Osteoblast (primary cell): Measurements from ENCODE around the gene CHM. TPM values are rescaled to one million over a fixed set of nuclear protein-coding genes. Genes with fewer than 3 reads are reported as not detected.

ENCODE experiments used
- DNase-seq: peaks from one replicate; pipeline ENCODE4 v3.0.0; 2011; ENCODE audit warnings: low spot score, mixed read lengths; ENCODE audit not compliant: insufficient read length; ENCODE audit errors: missing footprints
- H2AFZ ChIP-seq: 2 replicates; pipeline ENCODE4 v1.6.0; 2011; ENCODE audit warnings: mild to moderate bottlenecking, low read length
- H3K27ac ChIP-seq: 2 replicates; pipeline ENCODE4 v1.5.1; 2011; ENCODE audit warnings: mild to moderate bottlenecking, low read depth, low read length, moderate library complexity
- H3K27me3 ChIP-seq: 2 replicates; pipeline ENCODE4 v1.6.0; 2012; ENCODE audit warnings: mild to moderate bottlenecking, control low read depth, inconsistent platforms, low read length, moderate library complexity; ENCODE audit not compliant: insufficient read depth
- H3K36me3 ChIP-seq: 2 replicates; pipeline ENCODE4 v1.5.1; 2011; ENCODE audit warnings: mild to moderate bottlenecking, low read length, control low read depth, moderate library complexity; ENCODE audit not compliant: insufficient read depth
- H3K4me1 ChIP-seq: 2 replicates; pipeline ENCODE4 v1.5.1; 2011; ENCODE audit warnings: mild to moderate bottlenecking, low read length, control low read depth, moderate library complexity; ENCODE audit not compliant: insufficient read depth
- H3K4me2 ChIP-seq: 2 replicates; pipeline ENCODE4 v1.6.0; 2011; ENCODE audit warnings: mild to moderate bottlenecking, low read length; ENCODE audit not compliant: insufficient read depth
- H3K4me3 ChIP-seq: fragments of 200-600 bp; sonication (generic); 3 replicates; pipeline ENCODE4 v1.5.1; 2012; ENCODE audit warnings: mild to moderate bottlenecking, low read length, inconsistent platforms; ENCODE audit not compliant: insufficient read depth
- H3K79me2 ChIP-seq: 2 replicates; pipeline ENCODE4 v1.6.0; 2012; ENCODE audit warnings: mild to moderate bottlenecking, low read length, control low read depth, inconsistent platforms; ENCODE audit not compliant: insufficient read depth
- H3K9me3 ChIP-seq: 2 replicates; pipeline ENCODE4 v1.5.1; 2011; ENCODE audit warnings: low read depth, low read length, control low read depth
- H4K20me1 ChIP-seq: 2 replicates; pipeline ENCODE4 v1.6.0; 2012; ENCODE audit warnings: mild to moderate bottlenecking, low read length, control low read depth; ENCODE audit not compliant: insufficient read depth
- total RNA-seq: library from RNA; depleted of rRNA; stranded (reverse); fragments of >200 nt; gene quantifications from 2 replicates; pipeline ENCODE4 v1.2.3, GENCODE V29; 2012
- TF ChIP-seq, protein P1 (sequence below): IDR thresholded peaks from 2 replicates; pipeline ENCODE4 v1.5.1; 2011; ENCODE audit warnings: mild to moderate bottlenecking, low read depth, low read length, moderate library complexity; ENCODE audit errors: extremely low read depth

CHM gene
- total RNA-seq, 1 donor, result 25.3 TPM

GRCh38 chrX:85897362-85898126 is 149.8 kb downstream of the CHM start:
- Histone ChIP-seq H3K4me1 (no peaks in the 10 kb centered on the region), H3K36me3 (peaks cover 3% of the 10 kb centered on the region), H3K79me2 (no peaks in the 10 kb centered on the region), H3K4me2 (no peak overlapping the region), H3K9me3 (no peaks in the 10 kb centered on the region), H3K27me3 (no peaks in the 10 kb centered on the region), H3K27ac (no peak overlapping the region), H3K4me3 (no peak overlapping the region), H2AFZ (no peak overlapping the region), H4K20me1 (no peaks in the 10 kb centered on the region)
- TF ChIP-seq, protein P1, sequence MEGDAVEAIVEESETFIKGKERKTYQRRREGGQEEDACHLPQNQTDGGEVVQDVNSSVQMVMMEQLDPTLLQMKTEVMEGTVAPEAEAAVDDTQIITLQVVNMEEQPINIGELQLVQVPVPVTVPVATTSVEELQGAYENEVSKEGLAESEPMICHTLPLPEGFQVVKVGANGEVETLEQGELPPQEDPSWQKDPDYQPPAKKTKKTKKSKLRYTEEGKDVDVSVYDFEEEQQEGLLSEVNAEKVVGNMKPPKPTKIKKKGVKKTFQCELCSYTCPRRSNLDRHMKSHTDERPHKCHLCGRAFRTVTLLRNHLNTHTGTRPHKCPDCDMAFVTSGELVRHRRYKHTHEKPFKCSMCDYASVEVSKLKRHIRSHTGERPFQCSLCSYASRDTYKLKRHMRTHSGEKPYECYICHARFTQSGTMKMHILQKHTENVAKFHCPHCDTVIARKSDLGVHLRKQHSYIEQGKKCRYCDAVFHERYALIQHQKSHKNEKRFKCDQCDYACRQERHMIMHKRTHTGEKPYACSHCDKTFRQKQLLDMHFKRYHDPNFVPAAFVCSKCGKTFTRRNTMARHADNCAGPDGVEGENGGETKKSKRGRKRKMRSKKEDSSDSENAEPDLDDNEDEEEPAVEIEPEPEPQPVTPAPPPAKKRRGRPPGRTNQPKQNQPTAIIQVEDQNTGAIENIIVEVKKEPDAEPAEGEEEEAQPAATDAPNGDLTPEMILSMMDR, result no peak
- no peak for DNase-seq

DNA sequence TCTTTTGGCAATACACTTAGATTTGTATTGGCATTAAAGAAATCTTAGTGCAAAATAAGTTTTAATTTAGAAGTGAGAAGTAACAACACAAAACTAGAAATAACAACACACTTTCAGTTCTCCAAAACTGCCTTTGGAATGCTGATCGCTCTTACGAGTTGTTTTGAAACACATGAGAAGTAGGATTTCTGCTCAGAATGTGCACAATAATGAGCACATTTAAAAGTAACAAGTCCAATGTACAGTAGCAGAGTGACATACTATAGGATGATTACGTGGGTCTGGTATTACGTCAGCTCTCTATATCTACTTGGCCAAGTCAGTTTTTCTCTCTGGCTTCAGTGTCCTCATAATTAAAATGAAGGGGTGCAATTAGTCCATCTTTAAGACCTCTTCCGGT is 164.8 kb downstream of the CHM start:
- no peak for DNase-seq
- no peaks in the 10 kb centered on the region for H3K79me2 ChIP-seq
- H2AFZ ChIP-seq, result no peak overlapping the region
- TF ChIP-seq, protein P1, result no peak
- no peaks in the 10 kb centered on the region for H3K9me3 ChIP-seq
- no peak overlapping the region for H3K4me2 ChIP-seq
- no peaks in the 10 kb centered on the region for H3K4me1 ChIP-seq
- H4K20me1 ChIP-seq, result no peaks in the 10 kb centered on the region
- H3K36me3 ChIP-seq, result no peaks in the 10 kb centered on the region
- H3K27me3 ChIP-seq, result no peaks in the 10 kb centered on the region
- H3K4me3 ChIP-seq, result no peak overlapping the region
- no peak overlapping the region for H3K27ac ChIP-seq

DNA sequence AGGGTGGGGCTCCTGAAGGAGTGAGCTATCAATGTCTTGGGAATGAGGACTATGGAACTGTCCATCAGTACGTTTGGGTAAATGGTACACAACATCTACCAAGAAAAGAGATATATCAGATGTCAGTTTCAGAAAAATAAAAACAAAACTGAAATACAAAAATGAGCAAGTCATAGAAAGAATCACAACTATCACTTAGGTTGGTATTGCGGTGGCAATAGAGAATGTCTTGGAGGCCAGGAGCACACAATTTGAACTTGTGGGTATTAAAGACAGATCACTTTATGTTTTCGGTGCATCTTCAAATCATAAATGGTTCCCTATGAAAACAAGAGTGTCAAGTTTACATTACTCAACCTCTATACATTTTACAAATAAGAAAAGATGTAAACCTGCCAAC is 176.8 kb downstream of the CHM start:
- no peak for DNase-seq
- Histone ChIP-seq H3K36me3 (peaks cover 3% of the 10 kb centered on the region), H4K20me1 (no peaks in the 10 kb centered on the region), H2AFZ (no peak overlapping the region), H3K4me3 (no peak overlapping the region), H3K4me2 (no peak overlapping the region), H3K27me3 (no peaks in the 10 kb centered on the region), H3K4me1 (no peaks in the 10 kb centered on the region), H3K79me2 (no peaks in the 10 kb centered on the region), H3K27ac (no peak overlapping the region), H3K9me3 (no peaks in the 10 kb centered on the region)
- TF ChIP-seq, protein P1, result no peak

DNA sequence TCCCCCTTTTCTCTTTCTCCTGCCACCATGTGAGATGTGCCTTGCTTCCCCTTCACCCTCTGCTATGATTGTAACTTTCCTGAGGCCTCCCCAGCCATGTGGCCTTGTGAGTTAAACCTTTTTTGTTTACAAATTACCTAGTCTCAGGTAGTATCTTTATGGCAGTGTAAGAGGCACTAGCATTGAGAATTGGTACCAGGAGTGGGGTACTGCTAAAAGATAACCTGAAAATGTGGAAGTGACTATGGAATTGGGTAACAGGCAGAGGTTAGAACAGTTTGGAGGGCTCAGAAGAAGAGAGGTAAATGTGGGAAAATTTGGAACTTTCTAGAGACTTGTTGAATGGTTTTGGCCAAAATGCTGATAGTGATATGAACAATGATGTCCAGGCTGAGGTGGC is 182.0 kb downstream of the CHM start:
- Histone ChIP-seq H3K4me3 (no peak overlapping the region), H3K4me2 (no peak overlapping the region), H3K79me2 (no peaks in the 10 kb centered on the region), H3K4me1 (no peaks in the 10 kb centered on the region), H3K27me3 (no peaks in the 10 kb centered on the region), H3K9me3 (no peaks in the 10 kb centered on the region), H4K20me1 (no peaks in the 10 kb centered on the region), H3K27ac (no peak overlapping the region), H2AFZ (no peak overlapping the region), H3K36me3 (peaks cover 3% of the 10 kb centered on the region)
- TF ChIP-seq, protein P1, result no peak
- DNase-seq, result no peak
